K562 (cell line): ENCODE measurements around the gene ASCC1. TPM values are rescaled to one million over a fixed set of nuclear protein-coding genes. Genes with fewer than 3 reads are reported as not detected.

Experiments
- ARID1B ChIP-seq: fragments of 450-650 bp; IDR thresholded peaks from 2 replicates; pipeline ENCODE4 v1.6.1; 2016; ENCODE audit warnings: antibody characterized with exemption, mild to moderate bottlenecking, inconsistent platforms
- ARNT ChIP-seq, 2 experiments: fragments of 450-650 bp; IDR thresholded peaks; 2 replicates each; pipeline ENCODE4 v1.6.1; 2016; ENCODE audit warnings: mild to moderate bottlenecking in 1 of 2
- CC2D1A ChIP-seq: fragments of 450-650 bp; IDR thresholded peaks from 2 replicates; pipeline ENCODE4 v1.6.1; 2017; ENCODE audit warnings: mild to moderate bottlenecking
- EP300 ChIP-seq: IDR thresholded peaks from 2 replicates; pipeline ENCODE4 v1.6.1; 2012; ENCODE audit warnings: low read length, improper control_type of control experiment
- EP400 ChIP-seq: fragments of 450-650 bp; IDR thresholded peaks from 2 replicates; pipeline ENCODE4 v1.6.1; 2017; ENCODE audit warnings: antibody characterized with exemption, mild to moderate bottlenecking, moderate library complexity
- HIVEP1 ChIP-seq: fragments of 250-450 bp; sonication (Bioruptor Pico); IDR thresholded peaks from 2 replicates; pipeline ENCODE4 v1.4.0; 2020; ENCODE audit warnings: mild to moderate bottlenecking
- LCOR ChIP-seq: sonication (generic); formaldehyde crosslinking; IDR thresholded peaks from 2 replicates; pipeline ENCODE4 v1.8.0; 2022; ENCODE audit warnings: mild to moderate bottlenecking, missing genetic modification reagents
- MLLT1 ChIP-seq, 2 experiments: fragments of 450-650 bp; IDR thresholded peaks; 2 replicates each; pipeline ENCODE4 v1.6.1; 2016
- MYBL2 ChIP-seq, 2 experiments: fragments of 450-650 bp in 1 of 2; sonication (generic) in 1 of 2; formaldehyde crosslinking in 1 of 2; IDR thresholded peaks; 2 replicates each; pipeline versions ENCODE4 v1.6.1 to v1.8.1; 2017 to 2022; ENCODE audit warnings: borderline replicate concordance in 1 of 2, inconsistent platforms in 1 of 2, low read depth in 1 of 2, mild to moderate bottlenecking in 1 of 2, missing genetic modification reagents in 1 of 2, moderate library complexity in 1 of 2
- MYNN ChIP-seq, 2 experiments: sonication (generic); formaldehyde crosslinking in 1 of 2; IDR thresholded peaks; 2 replicates each; pipeline versions ENCODE4 v1.5.0 to v1.6.1; 2016 to 2020; ENCODE audit warnings: antibody characterized with exemption in 1 of 2, missing genetic modification reagents in 1 of 2
- NRF1 ChIP-seq, 2 experiments: fragments of 450-650 bp; IDR thresholded peaks in 1 of 2; conservative IDR thresholded peaks in 1 of 2; 2 replicates each; pipeline ENCODE4 v1.6.1; 2014; ENCODE audit warnings: mild to moderate bottlenecking in 2 of 2
- PCBP1 ChIP-seq: fragments of 200-400 bp; formaldehyde crosslinking; IDR thresholded peaks from 2 replicates; pipeline ENCODE4 v1.6.1; 2018; ENCODE audit warnings: mild to moderate bottlenecking, low read depth, low read length; ENCODE audit not compliant: poor library complexity, severe bottlenecking
- RFX1 ChIP-seq: fragments of 450-650 bp; IDR thresholded peaks from 2 replicates; pipeline ENCODE4 v1.6.1; 2016; ENCODE audit warnings: mild to moderate bottlenecking, moderate library complexity
- STAG1 ChIP-seq: sonication (generic); formaldehyde crosslinking; IDR thresholded peaks from 2 replicates; pipeline ENCODE4 v1.5.0; 2020; ENCODE audit warnings: missing genetic modification reagents, borderline replicate concordance
- TRIM24 ChIP-seq, 2 experiments: fragments of 450-650 bp; IDR thresholded peaks; 2 replicates each; pipeline ENCODE4 v1.6.1; 2016
- ZNF197 ChIP-seq: fragments of 200-800 bp; sonication (Bioruptor generic); IDR thresholded peaks from 2 replicates; pipeline ENCODE4 v1.6.1; 2016; ENCODE audit warnings: low read depth, missing genetic modification characterization, missing compliant biosample characterization
- ZNF41 ChIP-seq: fragments of 250-450 bp; sonication (Bioruptor Pico); conservative IDR thresholded peaks from 2 replicates; pipeline ENCODE4 v1.4.0; 2020; ENCODE audit warnings: mild to moderate bottlenecking
- ZNF766 ChIP-seq: fragments of 200-800 bp; sonication (Bioruptor generic); conservative IDR thresholded peaks from 2 replicates; pipeline ENCODE4 v1.6.1; 2016; ENCODE audit warnings: missing genetic modification characterization, missing compliant biosample characterization
- ZSCAN32 ChIP-seq: fragments of 450-650 bp; formaldehyde crosslinking; IDR thresholded peaks from 2 replicates; pipeline ENCODE4 v1.4.0; 2020; ENCODE audit warnings: mild to moderate bottlenecking, moderate library complexity
- polyA plus RNA-seq, 8 experiments: library from polyadenylated mRNA; depleted of rRNA in 4 of 8; stranded (reverse) in 5 of 8; unstranded in 3 of 8; fragments of >200 nt; fragmentation: Nextera tagmentation in 2 of 8; fragmentation: Illumina TruSeq in 1 of 8; extraction: Ambion mirVana in 2 of 8; extraction: Trizol in 1 of 8; gene quantifications; 2 replicates each; pipeline versions ENCODE4 v1.2.1 to v1.2.3, GENCODE V29; 2011 to 2014; ENCODE audit warnings: inconsistent platforms in 1 of 8, missing spikeins in 1 of 8
- total RNA-seq, 7 experiments: library from RNA; depleted of rRNA in 6 of 7; stranded (reverse); fragments of >200 nt in 6 of 7; fragmentation: Illumina TruSeq in 2 of 7; extraction: Trizol in 2 of 7; gene quantifications; 2 replicates each; pipeline versions ENCODE4 v1.2.1 to v1.2.3, GENCODE V29; 2011 to 2021; ENCODE audit warnings: low replicate concordance in 1 of 7
- TF ChIP-seq, protein P1 (sequence below): IDR thresholded peaks from 3 replicates; pipeline ENCODE4 v1.6.1; 2011; ENCODE audit warnings: borderline replicate concordance, mild to moderate bottlenecking; ENCODE audit not compliant: insufficient read length, insufficient read depth
- TF ChIP-seq, protein P2 (sequence below): IDR thresholded peaks from 2 replicates; pipeline ENCODE4 v1.6.1; 2012; ENCODE audit warnings: low read depth, low read length, improper control_type of control experiment, borderline replicate concordance
- TF ChIP-seq, protein P3 (sequence below): sonication (generic); formaldehyde crosslinking; IDR thresholded peaks from 2 replicates; pipeline ENCODE4 v1.8.1; 2023; ENCODE audit warnings: mild to moderate bottlenecking, missing genetic modification reagents

Gene ASCC1
- total and polyA plus RNA-seq, 9 of the 15 experiments (the other 6 are each of a cell fraction or from before 2014, with no cell fraction given) = 31.7 to 73.3 (median 52.8) TPM

DNA sequence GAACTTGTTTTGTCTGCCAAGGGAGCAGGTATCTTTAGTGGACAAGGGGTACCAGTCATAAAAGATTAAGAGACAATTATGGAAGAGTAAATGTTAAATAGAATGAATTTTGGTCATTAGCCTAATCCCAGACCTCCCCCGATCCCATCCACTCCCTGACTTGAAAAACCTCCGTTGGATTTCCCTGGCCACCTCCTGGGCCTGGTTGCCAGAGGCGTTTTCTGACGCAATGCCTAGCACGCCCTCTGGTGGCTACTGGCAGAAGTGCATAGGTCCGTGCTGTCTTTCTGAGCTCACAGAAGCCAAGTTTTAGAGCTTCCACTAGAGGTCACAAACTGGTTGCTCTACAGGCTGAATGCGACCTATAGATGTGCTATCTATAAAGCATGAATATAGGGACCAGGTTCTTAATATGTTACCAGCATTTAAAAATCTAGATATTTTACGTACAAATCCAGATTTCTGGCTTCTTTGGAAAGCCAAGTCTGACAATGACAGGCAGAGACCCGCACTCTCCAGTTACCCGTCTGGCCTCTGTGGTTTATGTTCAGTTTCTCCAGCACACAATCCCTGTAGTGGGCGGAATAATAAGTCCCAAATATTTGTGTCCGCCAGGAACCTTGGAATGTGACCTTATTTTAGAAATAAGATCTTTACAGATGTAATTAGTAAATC is 167.5 kb downstream of the ASCC1 start (continued):
- TF ChIP-seq ZNF41 (CRISPR knock-in tag) (no peak), ZNF766 (CRISPR knock-in tag) (peak; percentile 67), MYBL2 (IDR thresholded peaks at IDR 0.05; ENCODE audit: low read depth) (no peak), MYBL2 (CRISPR knock-in tag; IDR thresholded peaks at IDR 0.05; ENCODE audit: borderline replicate concordance) (no peak), RFX1 (no peak; the same call in 1 of the 2 replicates), MYNN (IDR thresholded peaks at IDR 0.05) (peak; percentile 45; the same call in 1 of the 2 replicates), MYNN (CRISPR knock-in tag; IDR thresholded peaks at IDR 0.05) (no peak), PCBP1 (no peak), LCOR (CRISPR knock-in tag) (peak; percentile 71; the same call in 1 of the 2 replicates), ZSCAN32 (CRISPR knock-in tag) (peak; percentile 87), EP400 (peak; percentile 53), ARID1B (0 out of 2 replicates have a peak, but pooled peaks have one; percentile 27), STAG1 (CRISPR knock-in tag) (peak; percentile 98), ARNT (IDR thresholded peaks at IDR 0.05) (peak in 1 of 2 experiments; percentile 84; a peak in 1 of 4 replicates), NRF1 (conservative IDR thresholded peaks at IDR 0.05 in 1 of 2, IDR thresholded peaks at IDR 0.05 in 1 of 2) (0 out of 4 replicates have a peak, but pooled peaks of 1 of the 2 experiments have one; percentile 17), HIVEP1 (peak; percentile 25; the same call in 1 of the 2 replicates), CC2D1A (peak; percentile 93), MLLT1 (IDR thresholded peaks at IDR 0.05) (0 out of 4 replicates have a peak, but pooled peaks of 1 of the 2 experiments have one; percentile 66), TRIM24 (IDR thresholded peaks at IDR 0.05) (0 out of 4 replicates have a peak, but pooled peaks of 1 of the 2 experiments have one; percentile 58), ZNF197 (CRISPR knock-in tag) (no peak), EP300 (peak; percentile 29; the same call in 1 of the 2 replicates)
- TF ChIP-seq, protein P1, sequence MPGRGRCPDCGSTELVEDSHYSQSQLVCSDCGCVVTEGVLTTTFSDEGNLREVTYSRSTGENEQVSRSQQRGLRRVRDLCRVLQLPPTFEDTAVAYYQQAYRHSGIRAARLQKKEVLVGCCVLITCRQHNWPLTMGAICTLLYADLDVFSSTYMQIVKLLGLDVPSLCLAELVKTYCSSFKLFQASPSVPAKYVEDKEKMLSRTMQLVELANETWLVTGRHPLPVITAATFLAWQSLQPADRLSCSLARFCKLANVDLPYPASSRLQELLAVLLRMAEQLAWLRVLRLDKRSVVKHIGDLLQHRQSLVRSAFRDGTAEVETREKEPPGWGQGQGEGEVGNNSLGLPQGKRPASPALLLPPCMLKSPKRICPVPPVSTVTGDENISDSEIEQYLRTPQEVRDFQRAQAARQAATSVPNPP = no peak
- TF ChIP-seq, protein P2, sequence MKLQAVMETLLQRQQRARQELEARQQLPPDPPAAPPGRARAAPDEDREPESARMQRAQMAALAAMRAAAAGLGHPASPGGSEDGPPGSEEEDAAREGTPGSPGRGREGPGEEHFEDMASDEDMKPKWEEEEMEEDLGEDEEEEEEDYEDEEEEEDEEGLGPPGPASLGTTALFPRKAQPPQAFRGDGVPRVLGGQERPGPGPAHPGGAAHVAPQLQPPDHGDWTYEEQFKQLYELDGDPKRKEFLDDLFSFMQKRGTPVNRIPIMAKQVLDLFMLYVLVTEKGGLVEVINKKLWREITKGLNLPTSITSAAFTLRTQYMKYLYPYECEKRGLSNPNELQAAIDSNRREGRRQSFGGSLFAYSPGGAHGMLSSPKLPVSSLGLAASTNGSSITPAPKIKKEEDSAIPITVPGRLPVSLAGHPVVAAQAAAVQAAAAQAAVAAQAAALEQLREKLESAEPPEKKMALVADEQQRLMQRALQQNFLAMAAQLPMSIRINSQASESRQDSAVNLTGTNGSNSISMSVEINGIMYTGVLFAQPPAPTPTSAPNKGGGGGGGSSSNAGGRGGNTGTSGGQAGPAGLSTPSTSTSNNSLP = 0 out of 2 replicates have a peak, but pooled peaks have one; percentile 61
- TF ChIP-seq, protein P3, sequence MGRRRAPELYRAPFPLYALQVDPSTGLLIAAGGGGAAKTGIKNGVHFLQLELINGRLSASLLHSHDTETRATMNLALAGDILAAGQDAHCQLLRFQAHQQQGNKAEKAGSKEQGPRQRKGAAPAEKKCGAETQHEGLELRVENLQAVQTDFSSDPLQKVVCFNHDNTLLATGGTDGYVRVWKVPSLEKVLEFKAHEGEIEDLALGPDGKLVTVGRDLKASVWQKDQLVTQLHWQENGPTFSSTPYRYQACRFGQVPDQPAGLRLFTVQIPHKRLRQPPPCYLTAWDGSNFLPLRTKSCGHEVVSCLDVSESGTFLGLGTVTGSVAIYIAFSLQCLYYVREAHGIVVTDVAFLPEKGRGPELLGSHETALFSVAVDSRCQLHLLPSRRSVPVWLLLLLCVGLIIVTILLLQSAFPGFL (CRISPR knock-in tag) = no peak
